ENCODE measurements around the gene SRGN.
A peak's percentile ranks its signal among the peaks of the same experiment; 100 is the strongest.

The SRGN gene

GRCh38 chr10:69051303-69051702 lies 36.6 kb upstream of the SRGN start:
- Histone ChIP-seq H3K9ac (ENCODE audit: low read length) (no peak overlapping the region), H3K4me1 (ENCODE audit: insufficient read depth, low read length) (no peaks in the 10 kb centered on the region), H3K27ac (ENCODE audit: low read depth, low read length) (no peak overlapping the region)

GRCh38 chr10:69051710-69052487 lies 36.0 kb upstream of the SRGN start:
- Histone ChIP-seq H3K4me3 (ENCODE audit: low read depth in 1 of 2, low read length in 2 of 2) (no peak overlapping the region), H3K9ac (ENCODE audit: low read length) (no peak overlapping the region), H3K9me3 (ENCODE audit: low read length) (no peaks in the 10 kb centered on the region), H3K27ac (ENCODE audit: low read depth, low read length) (no peak overlapping the region), H3K27me3 (ENCODE audit: control insufficient read depth in 1 of 2, insufficient read depth in 2 of 2, low read length in 2 of 2) (no peaks in the 10 kb centered on the region), H3K4me1 (ENCODE audit: insufficient read depth, low read length) (no peaks in the 10 kb centered on the region), H3K36me3 (ENCODE audit: insufficient read depth, low read length) (no peaks in the 10 kb centered on the region)

More at GRCh38 chr10:69051303-69051702, 36.6 kb upstream of the SRGN start:
- Histone ChIP-seq H3K36me3 (ENCODE audit: insufficient read depth, low read length) (no peaks in the 10 kb centered on the region), H3K9me3 (ENCODE audit: low read length) (no peaks in the 10 kb centered on the region), H3K4me3 (ENCODE audit: low read depth in 1 of 2, low read length in 2 of 2) (no peak overlapping the region), H3K27me3 (ENCODE audit: control insufficient read depth in 1 of 2, insufficient read depth in 2 of 2, low read length in 2 of 2) (no peaks in the 10 kb centered on the region)

GRCh38 chr10:69052736-69053135 lies 35.2 kb upstream of the SRGN start:
- no peaks in the 10 kb centered on the region for H3K36me3 ChIP-seq (ENCODE audit: insufficient read depth, low read length)
- no peaks in the 10 kb centered on the region for H3K4me1 ChIP-seq (ENCODE audit: insufficient read depth, low read length)
- H3K27ac ChIP-seq (ENCODE audit: low read depth, low read length) = no peak overlapping the region
- no peak overlapping the region for H3K4me3 ChIP-seq (ENCODE audit: low read depth in 1 of 2, low read length in 2 of 2)
- no peaks in the 10 kb centered on the region for H3K27me3 ChIP-seq (ENCODE audit: control insufficient read depth in 1 of 2, insufficient read depth in 2 of 2, low read length in 2 of 2)
- no peak overlapping the region for H3K9ac ChIP-seq (ENCODE audit: low read length)
- no peaks in the 10 kb centered on the region for H3K9me3 ChIP-seq (ENCODE audit: low read length)

GRCh38 chr10:69055241-69055640 lies 32.7 kb upstream of the SRGN start:
- Histone ChIP-seq H3K36me3 (ENCODE audit: insufficient read depth, low read length) (no peaks in the 10 kb centered on the region), H3K27me3 (ENCODE audit: control insufficient read depth in 1 of 2, insufficient read depth in 2 of 2, low read length in 2 of 2) (no peaks in the 10 kb centered on the region), H3K4me1 (ENCODE audit: insufficient read depth, low read length) (no peaks in the 10 kb centered on the region), H3K27ac (ENCODE audit: low read depth, low read length) (no peak overlapping the region), H3K9me3 (ENCODE audit: low read length) (no peaks in the 10 kb centered on the region), H3K4me3 (ENCODE audit: low read depth in 1 of 2, low read length in 2 of 2) (no peak overlapping the region), H3K9ac (ENCODE audit: low read length) (no peak overlapping the region)

GRCh38 chr10:69056129-69056528 lies 31.8 kb upstream of the SRGN start:
- Histone ChIP-seq H3K9ac (ENCODE audit: low read length) (no peak overlapping the region), H3K36me3 (ENCODE audit: insufficient read depth, low read length) (no peaks in the 10 kb centered on the region), H3K4me3 (ENCODE audit: low read depth in 1 of 2, low read length in 2 of 2) (no peak overlapping the region), H3K9me3 (ENCODE audit: low read length) (no peaks in the 10 kb centered on the region), H3K27me3 (ENCODE audit: control insufficient read depth in 1 of 2, insufficient read depth in 2 of 2, low read length in 2 of 2) (no peaks in the 10 kb centered on the region), H3K27ac (ENCODE audit: low read depth, low read length) (peak overlapping the region; percentile 10), H3K4me1 (ENCODE audit: insufficient read depth, low read length) (no peaks in the 10 kb centered on the region)

GRCh38 chr10:69056536-69057260 lies 31.2 kb upstream of the SRGN start:
- Histone ChIP-seq H3K4me1 (ENCODE audit: insufficient read depth, low read length) (peaks cover 1% of the 10 kb centered on the region), H3K4me3 (ENCODE audit: low read depth in 1 of 2, low read length in 2 of 2) (no peak overlapping the region), H3K9me3 (ENCODE audit: low read length) (no peaks in the 10 kb centered on the region), H3K27ac (ENCODE audit: low read depth, low read length) (peak overlapping the region; percentile 10), H3K27me3 (ENCODE audit: control insufficient read depth in 1 of 2, insufficient read depth in 2 of 2, low read length in 2 of 2) (no peaks in the 10 kb centered on the region), H3K9ac (ENCODE audit: low read length) (no peak overlapping the region), H3K36me3 (ENCODE audit: insufficient read depth, low read length) (no peaks in the 10 kb centered on the region)

GRCh38 chr10:69057261-69057950 lies 30.5 kb upstream of the SRGN start:
- no peaks in the 10 kb centered on the region for H3K36me3 ChIP-seq (ENCODE audit: insufficient read depth, low read length)
- H3K9me3 ChIP-seq (ENCODE audit: low read length) = no peaks in the 10 kb centered on the region
- H3K27me3 ChIP-seq (ENCODE audit: control insufficient read depth in 1 of 2, insufficient read depth in 2 of 2, low read length in 2 of 2) = no peaks in the 10 kb centered on the region
- no peak overlapping the region for H3K4me3 ChIP-seq (ENCODE audit: low read depth in 1 of 2, low read length in 2 of 2)
- no peak overlapping the region for H3K27ac ChIP-seq (ENCODE audit: low read depth, low read length)
- no peak overlapping the region for H3K9ac ChIP-seq (ENCODE audit: low read length)
- H3K4me1 ChIP-seq (ENCODE audit: insufficient read depth, low read length) = peaks cover 8% of the 10 kb centered on the region

GRCh38 chr10:69057951-69058297 lies 30.0 kb upstream of the SRGN start:
- Histone ChIP-seq H3K4me1 (ENCODE audit: insufficient read depth, low read length) (peaks cover 8% of the 10 kb centered on the region), H3K27ac (ENCODE audit: low read depth, low read length) (no peak overlapping the region), H3K36me3 (ENCODE audit: insufficient read depth, low read length) (no peaks in the 10 kb centered on the region), H3K9me3 (ENCODE audit: low read length) (no peaks in the 10 kb centered on the region), H3K9ac (ENCODE audit: low read length) (no peak overlapping the region), H3K4me3 (ENCODE audit: low read depth in 1 of 2, low read length in 2 of 2) (no peak overlapping the region), H3K27me3 (ENCODE audit: control insufficient read depth in 1 of 2, insufficient read depth in 2 of 2, low read length in 2 of 2) (no peaks in the 10 kb centered on the region)

- no peaks in the 10 kb centered on the region for H3K27me3 ChIP-seq (ENCODE audit: control insufficient read depth in 1 of 2, insufficient read depth in 2 of 2, low read length in 2 of 2)
- H3K4me3 ChIP-seq (ENCODE audit: low read depth in 1 of 2, low read length in 2 of 2) = no peak overlapping the region
- peaks cover 8% of the 10 kb centered on the region for H3K4me1 ChIP-seq (ENCODE audit: insufficient read depth, low read length)
- no peaks in the 10 kb centered on the region for H3K9me3 ChIP-seq (ENCODE audit: low read length)
- H3K36me3 ChIP-seq (ENCODE audit: insufficient read depth, low read length) = no peaks in the 10 kb centered on the region
- H3K27ac ChIP-seq (ENCODE audit: low read depth, low read length) = no peak overlapping the region
- H3K9ac ChIP-seq (ENCODE audit: low read length) = no peak overlapping the region
Observed at GRCh38 chr10:69060127-69060798, 27.6 kb upstream of the SRGN start.

GRCh38 chr10:69061305-69062161 lies 26.4 kb upstream of the SRGN start:
- peaks cover 8% of the 10 kb centered on the region for H3K4me1 ChIP-seq (ENCODE audit: insufficient read depth, low read length)
- no peaks in the 10 kb centered on the region for H3K9me3 ChIP-seq (ENCODE audit: low read length)
- peak overlapping the region; percentile 13 for H3K27ac ChIP-seq (ENCODE audit: low read depth, low read length)
- H3K36me3 ChIP-seq (ENCODE audit: insufficient read depth, low read length) = no peaks in the 10 kb centered on the region
- no peaks in the 10 kb centered on the region for H3K27me3 ChIP-seq (ENCODE audit: control insufficient read depth in 1 of 2, insufficient read depth in 2 of 2, low read length in 2 of 2)
- no peak overlapping the region for H3K9ac ChIP-seq (ENCODE audit: low read length)
- peak overlapping the region in 1 of 2 donors; percentile 26 for H3K4me3 ChIP-seq (ENCODE audit: low read depth in 1 of 2, low read length in 2 of 2)
